Mammary epithelial cell (primary cell): ENCODE results near the gene SEMA4B.

ENCODE experiments used
- CTCF ChIP-seq, 2 donors: IDR thresholded peaks in 1 of 2; conservative IDR thresholded peaks in 1 of 2; 2 replicates each; pipeline ENCODE4 v1.5.1; 2011 to 2012; ENCODE audit warnings: inconsistent platforms in 2 of 2, low read length in 2 of 2, mild to moderate bottlenecking in 2 of 2, control low read depth in 1 of 2, low read depth in 1 of 2; ENCODE audit not compliant: insufficient read depth in 1 of 2; ENCODE audit errors: extremely low read depth in 1 of 2
- EZH2 ChIP-seq: IDR thresholded peaks from 2 replicates; pipeline ENCODE4 v1.6.1; 2012; ENCODE audit warnings: low read length, inconsistent platforms, borderline replicate concordance

- TF ChIP-seq CTCF (conservative IDR thresholded peaks at IDR 0.05 in 1 of 2, IDR thresholded peaks at IDR 0.05 in 1 of 2; ENCODE audit: extremely low read depth in 1 of 2, insufficient read depth in 1 of 2, low read depth in 1 of 2, low read length in 2 of 2) (no peak), EZH2 (no peak)
Observed at GRCh38 chr15:90227336-90227735, 26.2 kb downstream of the SEMA4B start.
